ENCODE data around the gene TAOK3.
"Not testable (repeated sequence)": the region's sequence is repeated elsewhere in the genome, so short reads cannot be mapped to it uniquely, and the experiment has no call there.

TAOK3 gene

DNA sequence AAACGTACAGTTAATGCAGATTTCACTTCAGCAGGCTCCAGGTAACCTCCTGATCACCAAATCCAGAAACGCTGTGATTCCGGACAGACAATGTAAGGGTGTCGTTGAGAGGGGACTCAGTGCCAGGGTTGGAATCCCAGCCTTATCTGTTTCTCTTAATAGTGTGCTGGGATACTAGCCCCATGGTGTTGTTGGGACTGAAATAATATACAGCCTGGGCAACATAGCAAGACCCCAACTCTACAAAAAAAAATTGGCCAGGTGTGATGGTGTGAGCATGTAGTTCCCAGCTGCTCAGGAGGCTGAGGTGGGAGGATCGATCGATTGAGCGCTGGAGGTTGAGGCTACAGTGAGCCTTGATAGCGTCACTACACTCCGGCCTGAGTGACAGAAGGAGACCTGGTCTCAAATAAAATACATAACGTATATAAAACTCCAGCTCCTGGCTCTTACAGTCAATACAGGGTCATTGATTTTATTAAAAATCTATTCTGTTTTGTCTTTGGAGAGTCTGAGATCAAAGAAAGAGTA is 235.5 kb downstream of the TAOK3 start:
- no peak for DNase-seq (ENCODE audit: low spot score)

DNA sequence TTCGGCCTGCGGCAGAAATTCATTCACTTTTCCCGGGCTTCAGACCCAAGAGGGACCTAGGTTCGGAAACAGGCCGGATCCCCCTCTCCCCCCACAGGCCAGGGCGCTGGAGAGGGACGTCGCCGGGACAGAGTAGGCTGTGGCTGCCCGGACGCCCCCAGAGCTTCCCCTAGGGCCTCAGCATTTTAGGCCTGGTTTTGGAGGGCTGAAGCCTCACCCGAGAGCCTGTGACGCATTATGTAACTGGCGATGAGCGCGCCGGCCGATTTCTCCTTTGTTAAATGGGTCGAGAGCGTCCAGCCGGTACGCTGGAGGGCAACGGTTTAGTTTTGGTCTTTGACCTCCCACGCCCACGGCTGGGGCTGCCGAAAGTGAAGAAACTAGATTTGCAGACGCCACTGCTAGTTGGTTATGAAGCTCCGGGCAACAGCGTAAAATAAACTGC is 236.1 kb downstream of the TAOK3 start:
- DNase-seq (ENCODE audit: low spot score) = peak; percentile 71

GRCh38 chr12:118135788-118136558 is 236.7 kb downstream of the TAOK3 start, which contains the start of gene PEBP1:
PEBP1 (plus strand) TSS chr12:118136124; CDS start chr12:118136210, 86 bp downstream.
- peak; percentile 90 for DNase-seq (ENCODE audit: low spot score)

DNA sequence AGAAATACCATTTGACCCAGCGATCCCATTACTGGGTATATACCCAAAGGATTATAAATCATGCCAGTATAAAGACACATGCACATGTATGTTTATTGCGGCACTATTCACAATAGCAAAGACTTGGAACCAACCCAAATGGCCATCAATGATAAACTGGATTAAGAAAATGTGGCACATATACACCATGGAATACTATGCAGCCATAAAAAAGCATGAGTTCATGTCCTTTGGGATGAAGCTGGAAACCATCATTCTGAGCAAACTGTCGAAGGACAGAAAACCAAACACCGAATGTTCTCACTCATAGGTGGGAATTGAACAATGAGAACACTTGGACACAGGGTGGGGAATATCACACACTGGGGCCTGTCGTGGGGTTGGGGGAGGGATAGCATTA is 243.3 kb downstream of the TAOK3 start:
- not testable (repeated sequence) for DNase-seq (ENCODE audit: low spot score)

GRCh38 chr12:118127867-118128266 is 244.8 kb downstream of the TAOK3 start:
- DNase-seq (ENCODE audit: low spot score) = no peak

- no peak for DNase-seq (ENCODE audit: low spot score)
Observed at GRCh38 chr12:118126119-118126757, 246.5 kb downstream of the TAOK3 start.

GRCh38 chr12:118125743-118126118 is 247.0 kb downstream of the TAOK3 start:
- no peak for DNase-seq (ENCODE audit: low spot score)

DNA sequence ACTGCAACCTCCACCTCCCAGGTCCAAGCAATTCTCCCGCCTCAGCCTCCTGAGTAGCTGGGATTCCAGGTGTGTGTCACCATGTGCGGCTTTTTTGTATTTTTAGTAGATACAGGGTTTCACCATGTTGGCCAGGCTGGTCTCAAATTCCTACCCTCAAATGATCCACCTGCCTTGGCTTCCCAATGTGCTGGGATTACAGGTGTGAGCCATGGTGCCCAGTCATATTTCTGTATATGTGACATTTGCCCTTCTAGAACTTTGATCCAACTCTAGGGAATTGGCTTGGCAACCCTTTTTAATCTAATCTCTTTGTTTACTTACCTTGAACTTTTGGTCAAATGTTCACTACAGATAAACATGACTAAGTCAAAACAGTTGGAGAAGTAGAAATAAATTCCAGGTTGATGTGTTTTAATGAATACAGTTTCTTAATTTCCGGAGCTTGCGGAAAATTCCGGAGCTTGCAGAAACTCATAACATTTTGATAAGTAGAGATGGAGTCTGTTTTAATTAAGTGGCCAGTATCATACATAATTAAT is 248.3 kb downstream of the TAOK3 start:
- no peak for DNase-seq (ENCODE audit: low spot score)

DNA sequence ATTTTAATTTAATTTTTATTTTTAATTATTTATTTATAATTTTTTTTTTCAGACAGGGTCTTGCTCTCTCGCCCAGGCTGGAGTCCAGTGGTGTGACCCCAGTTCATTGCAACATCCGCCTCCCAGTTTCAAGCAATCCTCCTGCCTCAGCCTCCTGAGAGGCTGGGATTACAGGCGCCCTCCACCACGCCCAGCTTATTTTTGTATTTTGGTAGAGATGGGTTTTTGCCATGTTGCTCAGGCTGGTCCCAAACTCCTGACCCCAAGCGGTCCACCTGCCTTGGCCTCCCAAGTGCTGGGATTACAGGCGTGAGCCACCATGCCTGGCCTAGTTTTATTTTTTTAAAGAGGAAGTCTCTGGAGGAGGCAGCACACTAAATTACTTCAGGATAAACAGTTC is 250.4 kb downstream of the TAOK3 start:
- DNase-seq (ENCODE audit: low spot score) = no peak

- DNase-seq (ENCODE audit: low spot score) = peak; percentile 85
Observed at GRCh38 chr12:118120579-118121363, 251.9 kb downstream of the TAOK3 start.

DNA sequence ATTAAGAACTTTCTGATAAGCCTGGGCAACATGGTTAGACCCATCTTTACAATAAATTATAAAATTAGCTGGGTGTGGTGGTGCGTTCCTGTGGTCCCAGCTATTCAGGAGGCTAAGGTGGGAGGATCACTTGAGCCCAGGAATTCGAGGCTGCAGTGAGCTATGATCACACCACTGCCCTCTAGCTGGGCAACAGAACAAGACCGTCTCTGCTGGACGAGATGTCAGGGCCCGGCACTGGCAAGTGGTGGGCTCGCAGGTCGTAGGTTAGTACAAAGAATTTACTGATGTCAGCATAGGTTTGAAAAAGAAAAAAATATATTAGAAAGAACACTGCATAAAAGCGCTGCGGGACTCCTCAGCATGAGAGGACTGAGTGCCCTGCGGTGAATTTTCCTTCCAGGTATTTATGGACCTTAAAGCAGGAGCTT is 253.2 kb downstream of the TAOK3 start:
- DNase-seq (ENCODE audit: low spot score) = no peak

DNA sequence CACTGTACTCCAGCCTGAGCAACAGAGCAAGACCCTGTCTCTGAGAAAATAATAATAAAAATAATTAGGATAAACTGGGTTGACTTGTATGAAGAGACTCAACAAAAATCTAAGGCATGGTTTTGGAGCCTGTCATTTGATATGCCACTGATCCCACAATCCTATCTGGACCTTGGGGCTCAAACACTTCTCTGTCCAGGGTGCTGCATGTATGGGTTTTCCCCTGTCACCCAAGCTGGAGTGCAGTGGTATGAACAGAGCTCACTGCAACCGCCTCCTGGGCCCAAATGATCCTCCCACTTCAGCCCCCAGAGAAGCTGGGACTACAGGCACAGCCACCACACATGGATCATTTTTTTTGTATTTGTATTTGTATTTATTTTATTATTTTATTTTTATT is 263.6 kb downstream of the TAOK3 start:
- DNase-seq (ENCODE audit: low spot score) = no peak

GRCh38 chr12:118107694-118108093 is 265.0 kb downstream of the TAOK3 start:
- no peak for DNase-seq (ENCODE audit: low spot score)

DNA sequence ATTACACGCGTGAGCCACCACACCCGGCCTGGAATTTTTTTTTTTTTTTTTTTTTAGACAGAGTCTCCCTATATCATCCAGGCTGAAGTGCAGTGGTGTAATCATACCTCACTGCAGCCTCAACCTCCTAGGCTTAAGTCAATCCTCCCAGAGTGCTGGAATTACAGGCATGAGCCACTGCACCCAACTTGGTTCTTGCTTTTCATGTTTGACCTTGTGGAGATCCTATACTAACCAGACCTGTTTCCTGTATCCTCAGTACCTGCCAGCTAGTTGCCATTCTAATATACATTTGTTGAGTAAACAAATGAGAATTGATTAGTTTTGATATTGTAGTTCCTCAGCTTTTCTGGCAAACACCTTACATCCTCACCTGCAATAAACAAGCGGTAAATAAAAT is 265.7 kb downstream of the TAOK3 start:
- no peak for DNase-seq (ENCODE audit: low spot score)

GRCh38 chr12:118103601-118104382 is 268.9 kb downstream of the TAOK3 start, which contains the start of gene VSIG10:
VSIG10 (minus strand) TSS chr12:118104011; CDS start chr12:118103671, 340 bp downstream.
- peak; percentile 69 for DNase-seq (ENCODE audit: low spot score)

DNA sequence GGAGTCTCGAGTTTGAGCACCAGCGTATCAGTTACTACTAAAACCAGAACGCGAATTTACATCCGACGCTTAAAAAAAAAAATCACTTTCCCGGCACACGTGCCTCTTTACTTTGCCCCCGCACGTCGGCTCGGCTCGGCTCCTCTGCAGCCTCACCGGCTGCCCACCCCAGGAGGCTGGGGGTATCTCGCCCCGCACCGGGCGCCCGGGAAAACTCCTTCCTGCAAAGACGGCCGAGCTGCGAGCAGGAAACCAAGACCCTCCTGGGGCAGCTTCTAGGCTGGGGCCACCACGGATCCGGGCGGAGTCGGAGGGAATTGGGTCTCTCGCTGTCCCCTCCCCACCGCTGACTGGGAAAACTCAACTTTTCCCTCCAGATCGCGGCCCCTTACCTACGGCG is 269.5 kb downstream of the TAOK3 start:
- peak; percentile 36 for DNase-seq (ENCODE audit: low spot score)

DNA sequence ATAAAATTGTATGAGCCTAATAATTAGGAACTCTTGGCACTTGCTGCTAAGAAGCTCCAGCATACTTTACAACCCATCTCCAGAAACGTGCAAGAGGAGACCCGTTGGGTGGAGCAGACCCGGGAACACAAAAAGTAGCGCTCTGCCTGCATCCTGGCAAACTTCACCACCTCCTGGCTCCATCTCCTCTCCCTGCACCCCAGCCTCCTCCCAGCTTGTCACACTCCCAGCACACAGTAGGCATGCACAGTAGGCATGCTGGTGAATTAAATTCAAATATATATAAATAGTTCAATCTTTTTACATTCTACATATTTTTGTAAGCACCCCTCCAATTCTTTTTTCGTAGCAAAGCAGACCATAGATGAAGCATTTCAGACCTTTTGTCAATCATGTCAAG is 270.1 kb downstream of the TAOK3 start:
- DNase-seq (ENCODE audit: low spot score) = no peak

- DNase-seq (ENCODE audit: low spot score) = no peak
Observed at GRCh38 chr12:118102070-118102469, 270.6 kb downstream of the TAOK3 start.

DNA sequence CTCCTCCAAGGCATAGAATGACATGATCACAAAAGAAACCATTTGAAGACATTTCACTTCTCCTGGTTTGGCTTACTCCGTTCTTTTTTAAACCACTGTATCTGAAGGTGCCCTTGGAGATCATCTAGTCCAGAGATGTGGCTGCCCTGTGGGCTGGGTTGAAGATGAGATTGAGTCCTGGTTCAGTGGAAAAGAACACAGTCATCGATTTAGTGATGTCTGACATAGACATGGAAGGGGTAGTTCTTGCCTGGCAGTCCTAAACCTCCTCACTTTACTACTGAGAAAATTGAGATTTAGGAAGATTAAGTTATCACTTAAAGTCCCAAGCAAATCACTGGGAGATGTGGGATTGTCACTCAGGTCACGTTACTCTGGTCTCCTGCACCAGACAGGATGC is 271.7 kb downstream of the TAOK3 start:
- no peak for DNase-seq (ENCODE audit: low spot score)

Measured in RKO (cell line).